GM10266 (cell line): ENCODE measurements around the gene SH2D7.
A peak's percentile ranks its signal among the peaks of the same experiment; 100 is the strongest.

Source experiments
- DNase-seq: peaks from one replicate; pipeline ENCODE4 v3.0.0; 2012; ENCODE audit errors: extremely low spot score
- TF ChIP-seq, protein P1 (sequence below): IDR thresholded peaks from 2 replicates; pipeline ENCODE4 v1.5.1; 2012; ENCODE audit warnings: mild to moderate bottlenecking, low read depth; ENCODE audit not compliant: control insufficient read depth, insufficient read depth; ENCODE audit errors: missing control alignments

SH2D7 gene

GRCh38 chr15:78104566-78105475, 12.5 kb downstream of the SH2D7 start:
- DNase-seq: no peak
- TF ChIP-seq, protein P1, sequence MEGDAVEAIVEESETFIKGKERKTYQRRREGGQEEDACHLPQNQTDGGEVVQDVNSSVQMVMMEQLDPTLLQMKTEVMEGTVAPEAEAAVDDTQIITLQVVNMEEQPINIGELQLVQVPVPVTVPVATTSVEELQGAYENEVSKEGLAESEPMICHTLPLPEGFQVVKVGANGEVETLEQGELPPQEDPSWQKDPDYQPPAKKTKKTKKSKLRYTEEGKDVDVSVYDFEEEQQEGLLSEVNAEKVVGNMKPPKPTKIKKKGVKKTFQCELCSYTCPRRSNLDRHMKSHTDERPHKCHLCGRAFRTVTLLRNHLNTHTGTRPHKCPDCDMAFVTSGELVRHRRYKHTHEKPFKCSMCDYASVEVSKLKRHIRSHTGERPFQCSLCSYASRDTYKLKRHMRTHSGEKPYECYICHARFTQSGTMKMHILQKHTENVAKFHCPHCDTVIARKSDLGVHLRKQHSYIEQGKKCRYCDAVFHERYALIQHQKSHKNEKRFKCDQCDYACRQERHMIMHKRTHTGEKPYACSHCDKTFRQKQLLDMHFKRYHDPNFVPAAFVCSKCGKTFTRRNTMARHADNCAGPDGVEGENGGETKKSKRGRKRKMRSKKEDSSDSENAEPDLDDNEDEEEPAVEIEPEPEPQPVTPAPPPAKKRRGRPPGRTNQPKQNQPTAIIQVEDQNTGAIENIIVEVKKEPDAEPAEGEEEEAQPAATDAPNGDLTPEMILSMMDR: no peak

- no peak for DNase-seq
- TF ChIP-seq, protein P1: no peak
Measured at GRCh38 chr15:78105476-78106241, 13.3 kb downstream of the SH2D7 start.

DNA sequence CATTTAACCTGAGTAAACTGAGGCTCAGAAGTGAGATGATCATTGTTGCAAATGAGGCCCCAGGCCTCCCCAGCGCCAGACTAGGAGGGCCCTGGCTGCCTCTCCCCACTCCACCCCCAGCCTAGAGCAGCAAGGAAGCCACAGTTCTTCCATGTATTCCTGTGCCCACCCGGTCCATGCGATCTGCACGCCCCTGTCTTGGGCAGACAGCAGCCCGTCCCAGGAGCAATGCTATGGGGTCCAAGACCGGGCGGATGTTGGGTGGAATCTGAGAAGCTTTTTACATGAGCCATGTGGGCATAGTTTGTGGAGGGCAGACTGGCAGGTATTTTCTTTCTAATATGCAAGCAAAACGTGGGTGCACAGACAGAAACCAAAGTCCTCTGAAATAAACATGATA, 15.1 kb downstream of the SH2D7 start:
- no peak for DNase-seq
- TF ChIP-seq, protein P1: no peak

GRCh38 chr15:78108300-78109084, 16.1 kb downstream of the SH2D7 start:
- TF ChIP-seq, protein P1: peak; percentile 95
- peak; percentile 73 for DNase-seq

DNA sequence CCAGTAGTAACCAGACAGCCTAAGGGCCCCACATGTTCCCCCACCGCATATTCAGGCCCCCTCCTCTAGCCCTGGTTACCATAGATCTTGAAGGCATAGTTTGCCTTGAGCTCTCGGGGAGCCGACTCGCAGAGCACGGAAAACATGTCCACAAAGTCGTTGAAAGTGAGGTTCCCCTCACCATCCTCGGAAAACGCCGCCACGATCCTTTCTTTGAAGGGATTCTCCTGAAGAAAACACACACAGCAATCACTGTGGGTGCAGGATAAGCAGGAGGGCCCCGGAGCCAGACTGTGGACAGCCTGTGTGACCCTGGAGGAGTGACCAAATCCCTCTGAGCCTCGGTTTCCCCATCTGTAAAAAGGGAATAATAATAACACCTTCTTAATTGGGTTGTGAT, 16.8 kb downstream of the SH2D7 start:
- TF ChIP-seq, protein P1: no peak
- no peak for DNase-seq

GRCh38 chr15:78110096-78110495, 17.7 kb downstream of the SH2D7 start:
- no peak for DNase-seq
- TF ChIP-seq, protein P1: no peak
